SK-N-MC (cell line): Measurements from ENCODE around the gene ITGB1.

Source experiments
- EZH2 ChIP-seq: fragments of 200-600 bp; sonication (generic); IDR thresholded peaks from one replicate; pipeline ENCODE4 v1.6.1; 2017; ENCODE audit warnings: antibody characterized with exemption
- FOXP2 ChIP-seq: optimal IDR thresholded peaks from 2 replicates; pipeline ENCODE3; 2011; ENCODE audit warnings: mild to moderate bottlenecking, moderate library complexity; ENCODE audit not compliant: insufficient read depth; ENCODE audit errors: extremely low read length, control extremely low read depth
- POLR2AphosphoS5 ChIP-seq: IDR thresholded peaks from 2 replicates; pipeline ENCODE4 v1.6.1; 2012; ENCODE audit warnings: mild to moderate bottlenecking, low read depth, low read length, borderline replicate concordance

DNA sequence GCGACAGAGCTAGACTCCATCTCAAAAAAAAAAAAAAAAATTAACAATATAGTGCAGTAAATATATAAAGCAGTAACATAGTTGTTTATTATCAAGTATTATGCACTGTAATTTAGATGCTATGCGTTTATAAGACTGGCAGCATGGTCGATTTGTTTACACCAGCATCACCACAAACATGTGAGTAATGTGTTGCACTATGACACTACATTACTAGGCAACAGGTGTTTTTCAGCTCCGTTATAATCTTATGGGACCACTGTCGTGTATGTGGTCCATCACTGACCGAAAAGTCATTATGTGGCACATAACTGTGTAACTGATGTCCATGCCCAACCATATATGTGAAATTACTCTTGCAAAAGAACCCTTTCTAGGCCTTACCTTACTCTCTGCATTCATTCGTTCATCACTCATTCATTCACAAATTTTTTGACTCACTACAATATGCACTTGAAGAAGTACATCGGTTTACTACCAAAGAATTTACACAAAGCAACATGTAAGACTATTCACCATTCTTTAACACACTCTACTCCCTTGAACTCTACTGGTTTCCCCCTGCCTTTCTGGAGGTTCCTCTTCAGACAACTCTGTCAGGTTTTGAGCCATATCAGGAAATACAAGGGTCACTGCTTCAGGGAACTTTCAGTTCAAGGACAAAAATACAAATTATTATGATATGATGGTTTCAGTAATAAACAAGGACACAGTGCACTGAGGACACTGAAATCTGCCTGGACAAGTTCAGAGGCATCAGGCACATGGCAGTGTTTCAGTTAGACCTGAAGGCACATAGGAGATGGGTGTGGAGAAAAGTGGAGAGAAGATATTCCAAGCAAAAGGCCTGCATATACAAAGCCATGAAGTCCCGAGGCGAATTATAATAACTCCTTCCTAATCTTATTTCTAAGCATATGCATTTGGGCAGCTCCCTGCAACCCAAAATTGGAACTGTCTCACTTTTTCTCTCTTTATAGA, 17.4 kb downstream of the ITGB1 start:
- TF ChIP-seq EZH2 (no peak), FOXP2 (no peak), POLR2AphosphoS5 (no peak)
